ENCODE data around the gene FGF12.
"Not testable (repeated sequence)": the region's sequence is repeated elsewhere in the genome, so short reads cannot be mapped to it uniquely, and the experiment has no call there.

The FGF12 gene
- 0 to 0.04 reads per million in 2 donors for total RNA-seq

- no peak for DNase-seq
Observed at GRCh38 chr3:192727032-192727847, at the start of gene FGF12. FGF12 (minus strand) TSS chr3:192727541.

- not testable (repeated sequence) for DNase-seq
Observed at GRCh38 chr3:192774341-192774740, 47.0 kb upstream of the FGF12 start.

- no peak for DNase-seq
Observed at GRCh38 chr3:192772240-192772894, 45.0 kb upstream of the FGF12 start.

GRCh38 chr3:192758654-192759053 lies 31.3 kb upstream of the FGF12 start:
- no peak for DNase-seq

GRCh38 chr3:192751148-192751547 lies 23.8 kb upstream of the FGF12 start:
- no peak for DNase-seq

GRCh38 chr3:192750201-192750600 lies 22.9 kb upstream of the FGF12 start:
- DNase-seq = no peak

- DNase-seq = no peak
Observed at GRCh38 chr3:192747746-192748145, 20.4 kb upstream of the FGF12 start.

- DNase-seq = no peak
Observed at GRCh38 chr3:192747145-192747544, 19.8 kb upstream of the FGF12 start.

- DNase-seq = no peak
Observed at GRCh38 chr3:192745150-192745549, 17.8 kb upstream of the FGF12 start.

GRCh38 chr3:192744604-192745003 lies 17.3 kb upstream of the FGF12 start:
- DNase-seq = not testable (repeated sequence)

GRCh38 chr3:192737506-192737905 lies 10.2 kb upstream of the FGF12 start:
- no peak for DNase-seq

GRCh38 chr3:192731233-192731632 lies 3.9 kb upstream of the FGF12 start:
- no peak for DNase-seq

- DNase-seq = no peak
Observed at GRCh38 chr3:192726385-192726784, 956 bp downstream of the FGF12 start.

GRCh38 chr3:192719964-192720363 lies 7.4 kb downstream of the FGF12 start:
- no peak for DNase-seq

GRCh38 chr3:192718156-192718555 lies 9.2 kb downstream of the FGF12 start:
- no peak for DNase-seq

GRCh38 chr3:192715126-192715525 lies 12.2 kb downstream of the FGF12 start:
- no peak for DNase-seq

- not testable (repeated sequence) for DNase-seq
Observed at GRCh38 chr3:192711126-192711525, 16.2 kb downstream of the FGF12 start.

GRCh38 chr3:192710366-192710765 lies 17.0 kb downstream of the FGF12 start:
- no peak for DNase-seq

- no peak for DNase-seq
Observed at GRCh38 chr3:192706272-192706671, 21.1 kb downstream of the FGF12 start.

GRCh38 chr3:192700885-192701284 lies 26.5 kb downstream of the FGF12 start:
- DNase-seq = no peak

GRCh38 chr3:192696943-192697587 lies 30.3 kb downstream of the FGF12 start:
- no peak for DNase-seq

GRCh38 chr3:192687488-192688152 lies 39.7 kb downstream of the FGF12 start:
- DNase-seq = no peak

GRCh38 chr3:192685801-192686200 lies 41.5 kb downstream of the FGF12 start:
- no peak for DNase-seq

Measured in activated gamma-delta T cell (primary cell).